Peyer's patch (tissue), 4 donors: Measurements from ENCODE around the gene PYGB.
A peak's percentile ranks its signal among the peaks of the same experiment; 100 is the strongest.

Source experiments
- CTCF ChIP-seq, 6 experiments: fragments of 450-650 bp in 4 of 6; fragments of 200-600 bp in 2 of 6; sonication (generic) in 1 of 6; IDR thresholded peaks; one replicate each; pipeline ENCODE4 v1.5.1; 2017 to 2019; ENCODE audit warnings: antibody characterized with exemption in 6 of 6, mild to moderate bottlenecking in 3 of 6, moderate library complexity in 1 of 6
- POLR2A ChIP-seq, 2 donors: fragments of 450-650 bp; IDR thresholded peaks; one replicate each; pipeline ENCODE4 v1.5.1; 2017; ENCODE audit warnings: antibody characterized with exemption in 2 of 2, mild to moderate bottlenecking in 2 of 2, moderate library complexity in 2 of 2

DNA sequence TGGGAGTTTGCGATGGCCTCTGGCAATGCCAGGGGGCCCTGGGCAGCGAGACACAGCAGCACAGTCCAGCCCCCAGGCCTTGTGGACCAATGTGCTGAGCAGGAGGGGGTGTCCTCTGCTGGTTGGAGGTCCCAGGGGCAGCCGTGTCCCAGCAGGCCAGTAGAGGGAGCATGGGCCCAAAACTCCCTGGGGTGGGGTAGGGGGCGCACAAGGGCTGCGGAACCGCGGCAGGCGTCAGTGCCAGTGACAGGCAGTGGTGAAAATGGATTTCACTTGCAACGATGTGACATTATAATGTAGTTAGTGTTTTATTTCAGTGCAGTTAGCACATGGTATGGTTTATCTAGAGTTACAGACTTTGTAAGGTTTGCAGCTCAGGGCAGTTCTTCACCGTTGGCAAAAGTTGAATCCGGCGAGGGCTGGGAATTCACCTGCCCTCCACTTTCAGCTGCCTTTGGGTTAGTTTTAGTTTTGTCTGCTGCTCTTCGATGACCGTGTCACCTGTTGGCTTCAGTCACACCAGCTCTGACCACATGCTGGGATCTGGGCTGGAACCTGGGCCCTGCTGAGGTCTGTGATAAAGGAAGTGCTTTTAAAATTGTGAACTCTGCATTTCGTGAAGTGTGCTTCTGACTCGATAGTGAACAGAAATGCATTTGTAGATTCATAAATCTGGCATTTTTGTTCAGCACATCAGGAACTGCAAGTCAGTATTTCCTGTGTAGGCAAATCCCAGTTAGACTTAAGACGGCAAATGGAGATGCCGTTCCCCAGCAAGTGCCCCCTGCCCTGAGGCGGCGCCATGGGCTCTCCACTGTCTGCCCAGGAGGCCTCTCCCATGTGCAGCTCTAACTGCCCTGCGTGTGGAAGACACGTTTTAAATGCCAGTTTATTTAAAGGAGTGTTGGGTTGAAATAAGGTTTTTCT is 46.8 kb downstream of the PYGB start:
- TF ChIP-seq CTCF (IDR thresholded peaks at IDR 0.05), result peak; percentile 58 to 71 (median 65)
- no peak for TF ChIP-seq POLR2A (IDR thresholded peaks at IDR 0.05)
